KOPT-K1 (cell line): ENCODE measurements around the gene CLDN16.

Source experiments
- H3K27ac ChIP-seq: fragments of 200-600 bp; sonication (generic); 2 replicates; pipeline ENCODE4 v1.5.1; 2016; ENCODE audit warnings: antibody characterized with exemption, mild to moderate bottlenecking, low read depth, low read length; ENCODE audit not compliant: poor library complexity, severe bottlenecking
- H3K36me3 ChIP-seq: fragments of 200-600 bp; sonication (generic); 2 replicates; pipeline ENCODE4 v1.5.1; 2017; ENCODE audit warnings: antibody characterized with exemption, mild to moderate bottlenecking, low read length, moderate library complexity; ENCODE audit not compliant: insufficient read depth
- H3K9me3 ChIP-seq: fragments of 200-600 bp; sonication (generic); 2 replicates; pipeline ENCODE4 v1.5.1; 2017; ENCODE audit warnings: antibody characterized with exemption, low read length, mild to moderate bottlenecking; ENCODE audit not compliant: insufficient read depth, poor library complexity, severe bottlenecking

Gene CLDN16

GRCh38 chr3:190444006-190444405 lies 56.0 kb downstream of the CLDN16 start:
- H3K27ac ChIP-seq: no peak overlapping the region
- no peaks in the 10 kb centered on the region for H3K36me3 ChIP-seq
- H3K9me3 ChIP-seq: no peaks in the 10 kb centered on the region

- Histone ChIP-seq H3K9me3 (no peaks in the 10 kb centered on the region), H3K36me3 (no peaks in the 10 kb centered on the region), H3K27ac (no peak overlapping the region)
Observed at GRCh38 chr3:190444576-190445145, 56.7 kb downstream of the CLDN16 start.

GRCh38 chr3:190446573-190447279 lies 58.8 kb downstream of the CLDN16 start:
- Histone ChIP-seq H3K36me3 (no peaks in the 10 kb centered on the region), H3K9me3 (no peaks in the 10 kb centered on the region), H3K27ac (no peak overlapping the region)

GRCh38 chr3:190448256-190448655 lies 60.3 kb downstream of the CLDN16 start:
- H3K27ac ChIP-seq: no peak overlapping the region
- H3K36me3 ChIP-seq: no peaks in the 10 kb centered on the region
- no peaks in the 10 kb centered on the region for H3K9me3 ChIP-seq

- no peaks in the 10 kb centered on the region for H3K9me3 ChIP-seq
- no peaks in the 10 kb centered on the region for H3K36me3 ChIP-seq
- H3K27ac ChIP-seq: no peak within 1 kb of the TSS
Observed at GRCh38 chr3:190449801-190450200, 61.8 kb downstream of the CLDN16 start, which contains the start of gene TMEM207. Gene TMEM207 (minus strand): TSS chr3:190449901. CDS start chr3:190449809, 92 bp downstream.

GRCh38 chr3:190455828-190456227 lies 67.9 kb downstream of the CLDN16 start:
- H3K9me3 ChIP-seq: no peaks in the 10 kb centered on the region
- H3K27ac ChIP-seq: no peak overlapping the region
- H3K36me3 ChIP-seq: no peaks in the 10 kb centered on the region

- Histone ChIP-seq H3K36me3 (no peaks in the 10 kb centered on the region), H3K9me3 (no peaks in the 10 kb centered on the region), H3K27ac (no peak overlapping the region)
Observed at GRCh38 chr3:190456770-190457169, 68.8 kb downstream of the CLDN16 start.

- no peaks in the 10 kb centered on the region for H3K36me3 ChIP-seq
- H3K9me3 ChIP-seq: no peaks in the 10 kb centered on the region
- H3K27ac ChIP-seq: no peak overlapping the region
Observed at GRCh38 chr3:190458040-190458439, 70.1 kb downstream of the CLDN16 start.
